GM06990 (cell line): ENCODE results near the gene YIPF2.

ENCODE experiments used
- DNase-seq: peaks from one replicate; pipeline ENCODE4 v3.0.0-alpha.2; 2011; ENCODE audit not compliant: insufficient read length; ENCODE audit errors: extremely low read depth
- H3K27me3 ChIP-seq: replicated peaks from 2 replicates; pipeline ENCODE4 v1.6.0; 2011; ENCODE audit warnings: low read length; ENCODE audit not compliant: control insufficient read depth, insufficient read depth
- H3K36me3 ChIP-seq: 2 replicates; pipeline ENCODE4 v1.5.1; 2011; ENCODE audit warnings: low read length; ENCODE audit not compliant: control insufficient read depth, insufficient read depth
- H3K4me3 ChIP-seq: replicated peaks from 2 replicates; pipeline ENCODE4 v1.5.1; 2011; ENCODE audit warnings: low read depth, mild to moderate bottlenecking, control low read depth, low read length
- CTCF ChIP-seq: IDR thresholded peaks from 2 replicates; pipeline ENCODE4 v1.5.1; 2011; ENCODE audit warnings: low read length, control low read depth, mild to moderate bottlenecking, inconsistent platforms; ENCODE audit not compliant: insufficient read depth, poor library complexity, severe bottlenecking

YIPF2 gene

DNA sequence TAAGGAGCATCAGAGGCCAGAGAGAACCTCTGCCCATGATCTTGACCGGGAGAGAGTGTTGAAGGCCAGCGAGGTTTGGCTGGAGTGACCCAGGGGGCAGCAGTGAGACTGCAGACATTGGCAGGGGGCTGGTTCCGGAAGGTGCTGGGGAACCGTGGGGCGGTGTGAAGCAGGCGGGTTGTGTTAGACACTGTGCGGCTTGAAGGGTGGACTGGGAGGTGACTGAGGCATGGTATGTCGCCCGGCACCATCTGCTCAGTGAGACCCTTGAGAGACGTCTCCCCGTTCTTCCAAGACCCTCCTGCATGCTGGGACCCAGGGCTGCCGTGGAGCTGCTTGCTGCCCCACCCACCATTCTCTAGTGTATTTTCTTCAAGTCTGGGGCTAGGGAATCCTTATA, 32.5 kb downstream of the YIPF2 start:
- Histone ChIP-seq H3K27me3 (no peaks in the 10 kb centered on the region), H3K36me3 (peaks cover 3% of the 10 kb centered on the region), H3K4me3 (no peak overlapping the region)
- no peak for DNase-seq
- peak; percentile 15 for TF ChIP-seq CTCF

GRCh38 chr19:10895363-10895762, 33.1 kb downstream of the YIPF2 start:
- H3K4me3 ChIP-seq, result no peak overlapping the region
- no peaks in the 10 kb centered on the region for H3K27me3 ChIP-seq
- H3K36me3 ChIP-seq, result peaks cover 5% of the 10 kb centered on the region
- no peak for DNase-seq
- TF ChIP-seq CTCF, result no peak

DNA sequence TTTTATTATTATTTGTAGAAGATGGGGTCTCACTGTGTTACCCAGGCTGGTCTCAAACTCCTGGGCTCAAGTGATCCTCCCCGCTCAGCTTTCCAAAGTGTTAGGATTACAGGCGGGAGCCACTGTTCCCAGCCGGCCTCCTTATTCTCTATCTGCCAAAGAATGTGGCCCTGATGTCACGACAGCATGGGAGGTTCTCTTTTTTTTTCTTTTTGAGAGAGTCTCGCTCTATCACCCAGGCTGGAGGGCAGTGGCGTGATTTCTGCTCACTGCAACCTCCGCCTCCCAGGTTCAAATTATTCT, 33.6 kb downstream of the YIPF2 start:
- TF ChIP-seq CTCF, result no peak
- peaks cover 5% of the 10 kb centered on the region for H3K36me3 ChIP-seq
- DNase-seq, result no peak
- H3K4me3 ChIP-seq, result no peak overlapping the region
- H3K27me3 ChIP-seq, result no peaks in the 10 kb centered on the region

DNA sequence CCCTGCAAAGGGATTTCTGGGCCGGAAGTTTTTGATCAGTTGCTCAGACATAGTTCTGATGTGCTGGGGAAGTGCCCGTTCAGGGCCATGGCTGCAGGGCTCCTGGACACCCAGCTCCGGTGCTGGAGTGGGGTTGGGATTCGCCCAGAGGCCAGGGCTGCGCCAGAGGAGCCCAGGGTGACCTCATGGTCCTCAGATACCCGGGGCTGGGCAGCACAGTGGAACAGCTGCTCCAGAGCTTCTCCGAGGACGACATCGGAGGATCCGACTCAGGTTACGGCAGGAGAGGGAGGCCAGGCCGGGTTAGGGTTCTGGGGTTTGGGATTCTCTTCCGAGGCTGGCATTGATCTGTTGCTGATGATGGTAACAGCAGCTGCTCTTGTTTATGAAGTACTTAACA, 36.2 kb downstream of the YIPF2 start:
- Histone ChIP-seq H3K36me3 (peaks cover 5% of the 10 kb centered on the region), H3K4me3 (no peak overlapping the region), H3K27me3 (no peaks in the 10 kb centered on the region)
- no peak for TF ChIP-seq CTCF
- no peak for DNase-seq

DNA sequence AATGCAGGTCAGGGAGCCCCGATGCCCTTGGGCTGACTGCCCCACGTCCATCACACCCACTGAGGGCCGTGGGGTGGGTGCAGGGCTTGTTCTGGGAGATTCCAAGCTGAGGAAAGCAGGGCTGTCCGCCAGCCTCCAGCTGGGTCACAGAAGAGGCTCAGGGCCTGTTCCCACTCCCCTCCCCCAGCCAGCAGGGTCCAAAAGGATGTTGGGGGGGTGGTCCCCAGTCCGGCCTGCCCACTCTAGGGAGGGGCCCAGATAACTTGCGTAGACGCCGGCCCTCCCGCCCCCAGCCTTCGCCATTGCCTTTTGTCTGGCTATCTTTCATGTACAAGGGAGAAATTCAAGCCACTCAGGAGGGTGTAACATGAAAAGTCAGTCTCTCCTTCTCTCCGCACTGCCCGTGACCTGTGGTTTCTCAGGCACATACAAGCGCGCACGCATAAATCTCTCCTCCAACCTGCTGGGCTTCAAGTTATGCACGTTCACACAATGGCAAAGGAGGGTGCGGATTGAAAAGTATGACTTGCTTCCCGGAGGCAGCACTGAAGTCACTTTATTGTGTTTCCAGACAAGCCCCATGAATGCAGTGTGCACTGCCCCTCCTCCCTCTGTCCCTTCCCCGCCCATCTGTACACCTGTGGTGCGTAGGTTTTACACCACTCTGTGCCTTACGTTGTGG, 36.9 kb downstream of the YIPF2 start:
- peaks cover 5% of the 10 kb centered on the region for H3K36me3 ChIP-seq
- no peak for TF ChIP-seq CTCF
- H3K4me3 ChIP-seq, result no peak overlapping the region
- DNase-seq, result no peak
- no peaks in the 10 kb centered on the region for H3K27me3 ChIP-seq

DNA sequence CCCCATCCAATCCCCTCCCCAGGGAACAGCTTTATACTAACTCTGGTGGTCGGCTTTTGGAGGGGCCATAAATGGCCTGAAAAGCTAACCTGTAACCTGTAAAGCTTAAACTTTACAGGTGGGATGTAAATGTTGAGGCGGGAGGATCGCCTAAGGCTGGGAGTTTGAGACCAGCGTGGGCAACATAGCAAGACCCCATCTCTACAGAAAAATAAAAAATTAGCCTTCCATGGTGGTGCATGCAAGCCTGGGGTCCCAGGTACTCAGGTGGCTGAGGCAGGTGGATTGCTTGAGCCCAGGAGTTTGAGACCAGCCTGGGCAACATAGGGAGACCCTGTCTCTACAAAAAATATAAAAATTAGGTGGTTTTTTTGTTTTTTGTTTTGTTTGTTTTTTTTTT, 38.6 kb downstream of the YIPF2 start:
- H3K4me3 ChIP-seq, result no peak overlapping the region
- no peak for DNase-seq
- TF ChIP-seq CTCF, result no peak
- peaks cover 4% of the 10 kb centered on the region for H3K36me3 ChIP-seq
- H3K27me3 ChIP-seq, result no peaks in the 10 kb centered on the region
